Measurements from ENCODE around the gene GAL3ST3.

DNA sequence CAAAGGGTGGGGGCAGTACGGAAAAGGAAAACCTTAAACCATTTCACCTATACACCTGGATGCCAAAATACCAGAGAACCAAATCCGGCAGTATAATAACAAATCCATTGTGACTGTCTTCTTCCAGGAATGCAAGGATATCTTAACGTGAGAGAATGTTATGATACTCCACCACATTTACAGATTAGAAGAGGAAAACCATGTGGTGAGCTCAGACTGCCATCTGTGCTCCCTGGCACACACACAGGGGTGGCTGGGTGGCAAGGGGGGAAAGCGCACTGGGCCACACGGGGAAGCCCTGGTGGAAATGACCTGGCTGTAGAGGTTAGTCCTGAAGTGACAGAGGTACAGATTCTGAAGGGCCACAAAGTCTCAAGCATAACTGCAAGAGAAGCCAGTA is 56.9 kb downstream of the GAL3ST3 start:
- TF ChIP-seq, protein P1, sequence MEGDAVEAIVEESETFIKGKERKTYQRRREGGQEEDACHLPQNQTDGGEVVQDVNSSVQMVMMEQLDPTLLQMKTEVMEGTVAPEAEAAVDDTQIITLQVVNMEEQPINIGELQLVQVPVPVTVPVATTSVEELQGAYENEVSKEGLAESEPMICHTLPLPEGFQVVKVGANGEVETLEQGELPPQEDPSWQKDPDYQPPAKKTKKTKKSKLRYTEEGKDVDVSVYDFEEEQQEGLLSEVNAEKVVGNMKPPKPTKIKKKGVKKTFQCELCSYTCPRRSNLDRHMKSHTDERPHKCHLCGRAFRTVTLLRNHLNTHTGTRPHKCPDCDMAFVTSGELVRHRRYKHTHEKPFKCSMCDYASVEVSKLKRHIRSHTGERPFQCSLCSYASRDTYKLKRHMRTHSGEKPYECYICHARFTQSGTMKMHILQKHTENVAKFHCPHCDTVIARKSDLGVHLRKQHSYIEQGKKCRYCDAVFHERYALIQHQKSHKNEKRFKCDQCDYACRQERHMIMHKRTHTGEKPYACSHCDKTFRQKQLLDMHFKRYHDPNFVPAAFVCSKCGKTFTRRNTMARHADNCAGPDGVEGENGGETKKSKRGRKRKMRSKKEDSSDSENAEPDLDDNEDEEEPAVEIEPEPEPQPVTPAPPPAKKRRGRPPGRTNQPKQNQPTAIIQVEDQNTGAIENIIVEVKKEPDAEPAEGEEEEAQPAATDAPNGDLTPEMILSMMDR (IDR thresholded peaks at IDR 0.05; ENCODE audit: borderline replicate concordance, extremely low read depth, low read length, poor library complexity, severe bottlenecking) = no peak
- TF ChIP-seq EZH2 (IDR thresholded peaks at IDR 0.05; ENCODE audit: borderline replicate concordance, low read depth, low read length, severe bottlenecking) = no peak

Data from DND-41 (cell line).